C4-2B (cell line): ENCODE data around the gene FREY1.

Experiments
- H3K27ac ChIP-seq: fragments of 450-650 bp; 2 replicates; pipeline ENCODE4 v1.5.1; 2017
- ZFX ChIP-seq: fragments of 450-650 bp; IDR thresholded peaks from 2 replicates; pipeline ENCODE4 v1.6.1; 2017
- TF ChIP-seq, protein P1 (sequence below): fragments of 450-650 bp; conservative IDR thresholded peaks from 2 replicates; pipeline ENCODE4 v1.5.1; 2017; ENCODE audit warnings: mild to moderate bottlenecking

Gene FREY1

DNA sequence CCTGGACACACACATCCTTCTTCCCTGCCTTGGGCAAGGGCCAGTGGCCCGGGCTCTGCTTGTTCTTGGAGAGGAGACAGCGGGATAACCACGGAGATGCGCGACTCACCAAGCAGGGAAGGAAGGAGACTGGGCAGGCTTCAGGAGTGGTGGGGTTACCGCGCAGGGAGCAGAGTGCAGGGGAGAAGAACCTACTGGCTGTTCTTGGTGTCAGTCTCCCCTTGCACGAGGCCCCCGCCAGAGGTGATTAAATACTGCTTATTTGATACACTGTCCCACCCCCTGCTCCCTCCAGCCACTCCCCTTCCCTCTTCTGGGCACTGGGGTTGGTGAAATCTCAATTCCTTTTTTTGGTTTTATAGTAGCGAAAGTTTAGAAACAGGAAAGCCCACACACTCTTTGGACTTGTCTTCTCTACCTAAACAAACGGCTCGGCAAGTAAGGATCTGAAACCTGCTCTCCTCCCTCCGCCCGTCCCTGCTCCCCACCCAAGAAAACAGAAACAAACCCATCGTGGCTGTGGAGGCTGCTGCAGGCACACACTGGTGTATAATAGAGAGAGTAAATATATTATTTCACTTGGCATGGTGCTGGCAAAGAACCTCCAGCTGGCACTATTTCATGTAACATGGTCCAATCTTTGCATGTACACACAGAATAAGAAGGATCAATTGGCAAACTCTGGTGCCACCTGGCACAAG, 26.2 kb upstream of the FREY1 start:
- H3K27ac ChIP-seq = peak overlapping the region; percentile 75
- TF ChIP-seq, protein P1, sequence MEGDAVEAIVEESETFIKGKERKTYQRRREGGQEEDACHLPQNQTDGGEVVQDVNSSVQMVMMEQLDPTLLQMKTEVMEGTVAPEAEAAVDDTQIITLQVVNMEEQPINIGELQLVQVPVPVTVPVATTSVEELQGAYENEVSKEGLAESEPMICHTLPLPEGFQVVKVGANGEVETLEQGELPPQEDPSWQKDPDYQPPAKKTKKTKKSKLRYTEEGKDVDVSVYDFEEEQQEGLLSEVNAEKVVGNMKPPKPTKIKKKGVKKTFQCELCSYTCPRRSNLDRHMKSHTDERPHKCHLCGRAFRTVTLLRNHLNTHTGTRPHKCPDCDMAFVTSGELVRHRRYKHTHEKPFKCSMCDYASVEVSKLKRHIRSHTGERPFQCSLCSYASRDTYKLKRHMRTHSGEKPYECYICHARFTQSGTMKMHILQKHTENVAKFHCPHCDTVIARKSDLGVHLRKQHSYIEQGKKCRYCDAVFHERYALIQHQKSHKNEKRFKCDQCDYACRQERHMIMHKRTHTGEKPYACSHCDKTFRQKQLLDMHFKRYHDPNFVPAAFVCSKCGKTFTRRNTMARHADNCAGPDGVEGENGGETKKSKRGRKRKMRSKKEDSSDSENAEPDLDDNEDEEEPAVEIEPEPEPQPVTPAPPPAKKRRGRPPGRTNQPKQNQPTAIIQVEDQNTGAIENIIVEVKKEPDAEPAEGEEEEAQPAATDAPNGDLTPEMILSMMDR = no peak
- TF ChIP-seq ZFX = no peak

DNA sequence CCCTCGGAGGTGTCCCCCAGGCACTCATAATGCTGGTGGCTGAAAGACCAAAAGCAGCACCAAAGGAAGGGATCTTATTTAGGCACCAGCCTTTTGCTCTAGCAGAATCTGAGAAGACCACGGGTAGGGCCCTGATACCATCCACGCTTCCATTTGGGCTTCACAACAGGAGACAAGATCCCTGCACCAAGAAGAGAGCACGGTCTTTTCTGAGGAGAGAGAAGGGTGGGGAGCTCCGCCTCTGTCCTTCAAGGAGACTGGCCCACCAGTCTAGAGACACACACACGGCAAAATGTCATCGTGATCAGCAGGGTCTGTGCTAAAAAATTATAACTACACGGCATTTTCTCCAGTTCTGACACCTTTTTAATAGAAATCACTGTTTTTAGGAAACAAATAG, 25.1 kb upstream of the FREY1 start:
- H3K27ac ChIP-seq = peak overlapping the region; percentile 16
- no peak for TF ChIP-seq ZFX
- TF ChIP-seq, protein P1 = no peak

DNA sequence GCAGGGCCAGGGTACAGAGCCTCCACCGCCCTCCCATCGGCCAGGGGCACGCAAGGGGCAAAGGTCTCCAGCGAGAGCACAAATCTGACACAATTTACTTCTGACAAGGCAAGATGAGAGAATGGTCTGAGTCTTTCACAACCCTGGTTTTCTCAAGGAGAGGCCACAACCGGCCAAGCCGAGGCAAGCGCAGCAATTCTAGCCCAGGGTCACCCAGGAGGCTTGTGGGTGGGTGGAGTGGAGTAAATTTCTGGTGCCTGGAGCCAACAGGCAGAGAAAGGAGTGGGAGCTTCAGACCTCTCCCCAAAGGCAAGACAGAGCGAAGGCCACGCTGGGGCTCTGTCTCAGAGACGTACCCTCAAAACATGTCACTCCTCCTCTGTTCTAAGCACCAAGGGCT, 24.7 kb upstream of the FREY1 start:
- H3K27ac ChIP-seq = peak overlapping the region; percentile 16

DNA sequence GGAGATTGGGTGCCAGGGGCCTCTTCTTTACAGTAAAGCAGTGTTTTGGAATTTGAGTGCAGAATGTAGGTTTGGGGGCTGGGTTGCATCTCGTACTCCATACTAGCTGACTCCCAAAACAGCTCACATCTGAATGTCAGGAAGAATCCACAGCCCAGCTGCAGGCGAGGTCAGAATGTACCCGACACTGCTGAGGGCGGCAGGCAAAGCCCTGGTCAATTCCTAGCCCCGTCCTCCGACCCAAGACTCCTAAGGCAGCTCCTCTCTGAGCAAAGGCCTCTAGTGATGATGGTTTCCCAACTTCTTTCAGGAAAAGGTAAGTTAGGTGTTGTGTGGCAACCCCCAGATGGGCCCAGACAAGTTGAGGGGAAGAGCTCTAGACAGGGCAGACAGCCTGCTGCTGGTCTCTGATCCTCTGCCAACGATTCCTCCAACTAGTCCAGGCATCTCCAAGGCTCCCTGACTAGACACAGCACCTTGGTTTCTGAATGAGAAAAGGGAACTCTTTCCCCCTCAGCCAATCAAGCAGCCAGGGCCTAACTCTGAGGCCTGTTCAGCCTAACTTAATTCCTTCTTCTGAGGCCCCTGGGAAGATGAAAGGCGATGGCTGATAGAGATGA, 24.0 kb upstream of the FREY1 start:
- TF ChIP-seq ZFX = no peak
- TF ChIP-seq, protein P1 = no peak
- H3K27ac ChIP-seq = peak overlapping the region; percentile 16; the same call in 1 of the 2 replicates

More for the DNA sequence above, 24.7 kb upstream of the FREY1 start:
- no peak for TF ChIP-seq ZFX
- TF ChIP-seq, protein P1 = no peak

DNA sequence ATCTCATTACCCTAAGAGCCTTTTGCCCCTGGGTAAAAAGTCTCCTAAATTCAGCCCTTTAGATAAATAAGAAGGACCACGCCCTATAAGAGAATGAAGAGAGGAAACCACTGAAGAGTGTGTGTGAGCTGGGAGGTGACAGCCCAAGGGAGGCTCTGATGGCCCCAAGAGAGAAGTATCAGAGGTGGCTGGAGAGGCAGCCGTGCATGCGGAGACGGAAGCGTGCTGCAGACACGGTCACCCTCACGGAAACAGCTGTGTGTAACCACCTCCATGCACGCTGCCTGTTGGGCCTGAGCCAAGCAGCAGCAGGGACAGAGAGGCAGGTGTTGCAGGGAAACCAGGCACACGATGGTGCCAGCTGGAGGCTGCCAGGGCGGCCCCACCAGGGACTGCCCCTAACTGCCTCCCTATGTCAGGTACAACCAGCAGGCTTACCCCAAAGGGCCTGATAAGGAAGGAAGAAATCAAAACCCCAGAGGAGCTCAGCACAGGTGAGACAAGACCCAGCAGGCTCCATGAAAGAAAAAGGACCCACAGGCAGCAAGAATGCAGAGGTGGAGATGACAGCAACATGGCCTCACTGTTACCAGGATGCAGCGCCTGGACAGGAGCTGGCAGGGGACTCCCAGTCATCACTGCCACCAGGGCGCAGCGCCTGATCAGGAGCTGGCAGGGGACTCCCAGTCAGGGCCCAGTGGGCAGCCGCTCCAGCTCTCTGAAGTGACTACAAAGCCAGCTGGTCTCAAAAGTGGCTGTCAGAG, 23.1 kb upstream of the FREY1 start:
- TF ChIP-seq, protein P1 = no peak
- TF ChIP-seq ZFX = no peak

DNA sequence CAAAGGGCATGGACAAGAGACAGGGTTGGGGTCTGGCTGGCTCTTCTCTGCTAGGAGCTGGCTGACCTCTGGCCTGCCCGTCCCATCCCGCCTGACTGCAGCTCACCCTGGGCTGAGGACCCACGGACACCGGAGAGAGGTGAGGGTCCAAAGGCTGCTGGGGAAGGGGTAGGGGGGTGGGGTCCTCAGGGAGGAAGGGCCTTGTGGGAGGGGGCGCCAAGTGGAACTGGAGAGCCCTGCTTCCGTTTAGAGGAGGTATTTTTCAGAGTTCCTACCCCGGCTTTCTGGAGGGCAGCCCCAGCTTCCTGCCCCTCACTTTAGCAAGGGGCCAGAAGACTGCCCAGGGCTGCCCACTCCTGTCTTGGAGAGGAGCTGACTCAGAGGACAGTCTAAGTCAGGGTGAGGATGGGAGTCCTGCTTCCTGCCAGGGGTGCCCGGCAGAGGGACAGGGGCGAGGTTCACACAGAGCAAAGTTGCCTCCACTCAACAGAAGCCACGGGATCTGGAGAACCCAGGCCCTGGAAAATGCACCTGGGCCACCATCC, 22.5 kb upstream of the FREY1 start:
- TF ChIP-seq, protein P1 = no peak
- TF ChIP-seq ZFX = no peak
- H3K27ac ChIP-seq = no peak overlapping the region

More for the DNA sequence above, 23.1 kb upstream of the FREY1 start:
- H3K27ac ChIP-seq = no peak overlapping the region
